Pons (tissue), 1 donor: ENCODE data around the gene TRIM52.
"Not testable (repeated sequence)": the region's sequence is repeated elsewhere in the genome, so short reads cannot be mapped to it uniquely, and the experiment has no call there.

Experiments used
- DNase-seq: peaks from one replicate; pipeline ENCODE4 v3.0.0-alpha.2; 2016; ENCODE audit warnings: low spot score

TRIM52 gene

GRCh38 chr5:181214249-181214648 is 46.7 kb downstream of the TRIM52 start:
- not testable (repeated sequence) for DNase-seq

GRCh38 chr5:181212934-181213333 is 48.0 kb downstream of the TRIM52 start:
- DNase-seq, result no peak

- DNase-seq, result no peak
Observed at GRCh38 chr5:181212080-181212479, 48.9 kb downstream of the TRIM52 start.

- no peak for DNase-seq
Observed at GRCh38 chr5:181211208-181211607, 49.7 kb downstream of the TRIM52 start.

GRCh38 chr5:181210698-181211097 is 50.2 kb downstream of the TRIM52 start:
- not testable (repeated sequence) for DNase-seq

GRCh38 chr5:181210148-181210547 is 50.8 kb downstream of the TRIM52 start:
- not testable (repeated sequence) for DNase-seq

- DNase-seq, result not testable (repeated sequence)
Observed at GRCh38 chr5:181209006-181209405, 51.9 kb downstream of the TRIM52 start.

- no peak for DNase-seq
Observed at GRCh38 chr5:181207960-181208253, 53.0 kb downstream of the TRIM52 start.

GRCh38 chr5:181207214-181207959 is 53.6 kb downstream of the TRIM52 start:
- DNase-seq, result peak; percentile 80

- DNase-seq, result no peak
Observed at GRCh38 chr5:181205761-181206649, 54.9 kb downstream of the TRIM52 start.
